ENCODE results near the gene DCANP1.

DCANP1 gene

DNA sequence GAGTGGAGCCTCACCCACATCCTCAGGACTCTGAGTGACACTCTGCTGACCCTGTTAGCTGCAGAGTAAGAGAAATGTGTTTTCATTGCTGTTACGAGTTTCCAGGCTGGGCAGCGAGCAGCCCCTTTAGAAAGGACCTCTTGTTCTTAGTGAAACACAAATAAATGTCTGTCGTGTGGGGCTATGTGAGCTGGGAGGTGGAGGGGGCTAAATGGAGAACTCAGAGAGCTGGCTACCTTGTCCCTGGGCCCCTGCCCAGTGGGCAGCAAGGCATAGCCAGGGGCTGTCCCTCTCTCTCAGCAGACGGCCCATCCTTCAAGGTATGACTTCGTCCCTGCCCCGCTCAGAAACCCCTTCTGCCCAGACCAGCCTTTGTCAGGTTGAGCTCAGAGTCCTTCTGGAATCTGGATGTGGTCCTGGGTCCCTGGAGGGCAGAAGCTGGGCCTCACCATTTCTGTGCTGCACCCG, 10.2 kb downstream of the DCANP1 start:
- TF ChIP-seq, protein P1, sequence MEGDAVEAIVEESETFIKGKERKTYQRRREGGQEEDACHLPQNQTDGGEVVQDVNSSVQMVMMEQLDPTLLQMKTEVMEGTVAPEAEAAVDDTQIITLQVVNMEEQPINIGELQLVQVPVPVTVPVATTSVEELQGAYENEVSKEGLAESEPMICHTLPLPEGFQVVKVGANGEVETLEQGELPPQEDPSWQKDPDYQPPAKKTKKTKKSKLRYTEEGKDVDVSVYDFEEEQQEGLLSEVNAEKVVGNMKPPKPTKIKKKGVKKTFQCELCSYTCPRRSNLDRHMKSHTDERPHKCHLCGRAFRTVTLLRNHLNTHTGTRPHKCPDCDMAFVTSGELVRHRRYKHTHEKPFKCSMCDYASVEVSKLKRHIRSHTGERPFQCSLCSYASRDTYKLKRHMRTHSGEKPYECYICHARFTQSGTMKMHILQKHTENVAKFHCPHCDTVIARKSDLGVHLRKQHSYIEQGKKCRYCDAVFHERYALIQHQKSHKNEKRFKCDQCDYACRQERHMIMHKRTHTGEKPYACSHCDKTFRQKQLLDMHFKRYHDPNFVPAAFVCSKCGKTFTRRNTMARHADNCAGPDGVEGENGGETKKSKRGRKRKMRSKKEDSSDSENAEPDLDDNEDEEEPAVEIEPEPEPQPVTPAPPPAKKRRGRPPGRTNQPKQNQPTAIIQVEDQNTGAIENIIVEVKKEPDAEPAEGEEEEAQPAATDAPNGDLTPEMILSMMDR (IDR thresholded peaks at IDR 0.05; ENCODE audit: borderline replicate concordance, insufficient read depth, low read depth, low read length), result no peak
- no peak overlapping the region for H3K4me3 ChIP-seq (ENCODE audit: low read depth, low read length)

DNA sequence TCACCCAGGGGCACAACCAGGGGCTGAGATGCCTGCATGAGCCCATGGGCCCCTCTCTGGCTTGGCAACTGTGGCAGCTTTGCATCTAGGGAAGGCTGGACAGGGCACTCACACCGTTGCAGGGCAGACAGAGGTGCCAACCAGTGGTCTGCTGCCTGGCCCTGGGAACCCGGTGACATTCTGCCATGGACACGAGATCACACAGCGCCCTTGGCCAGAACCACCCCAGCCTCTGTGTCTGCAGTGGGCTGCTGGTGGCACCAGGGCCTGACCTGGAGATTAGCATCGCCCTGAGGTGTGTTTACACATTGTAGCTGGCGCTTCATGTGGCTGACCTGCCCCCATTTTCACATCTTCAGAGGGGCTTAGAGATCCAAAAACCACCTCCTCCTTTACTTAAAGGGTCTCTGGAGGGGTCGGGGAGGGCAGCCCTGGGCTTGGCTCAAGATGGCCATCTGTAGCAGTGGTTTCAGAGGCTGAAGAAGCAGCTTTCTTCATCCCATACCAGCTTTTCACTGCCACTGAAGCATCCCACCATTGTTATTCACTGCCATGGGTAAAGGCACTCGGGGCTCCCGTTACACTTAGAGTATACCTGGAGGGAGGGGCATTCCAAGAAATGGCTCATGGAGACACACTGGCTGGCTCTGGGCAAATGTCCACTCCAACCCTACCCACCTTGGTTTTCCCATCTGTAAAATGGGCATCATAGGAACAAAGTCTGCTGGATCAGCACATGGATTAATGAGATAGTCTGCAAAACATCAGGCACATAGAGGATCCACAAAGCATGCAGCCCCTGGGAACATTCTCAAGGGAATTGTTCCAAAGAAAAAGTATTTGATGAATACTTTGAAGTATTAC, 11.4 kb downstream of the DCANP1 start:
- TF ChIP-seq, protein P1 (IDR thresholded peaks at IDR 0.05; ENCODE audit: borderline replicate concordance, insufficient read depth, low read depth, low read length), result no peak
- no peak overlapping the region for H3K4me3 ChIP-seq (ENCODE audit: low read depth, low read length)

DNA sequence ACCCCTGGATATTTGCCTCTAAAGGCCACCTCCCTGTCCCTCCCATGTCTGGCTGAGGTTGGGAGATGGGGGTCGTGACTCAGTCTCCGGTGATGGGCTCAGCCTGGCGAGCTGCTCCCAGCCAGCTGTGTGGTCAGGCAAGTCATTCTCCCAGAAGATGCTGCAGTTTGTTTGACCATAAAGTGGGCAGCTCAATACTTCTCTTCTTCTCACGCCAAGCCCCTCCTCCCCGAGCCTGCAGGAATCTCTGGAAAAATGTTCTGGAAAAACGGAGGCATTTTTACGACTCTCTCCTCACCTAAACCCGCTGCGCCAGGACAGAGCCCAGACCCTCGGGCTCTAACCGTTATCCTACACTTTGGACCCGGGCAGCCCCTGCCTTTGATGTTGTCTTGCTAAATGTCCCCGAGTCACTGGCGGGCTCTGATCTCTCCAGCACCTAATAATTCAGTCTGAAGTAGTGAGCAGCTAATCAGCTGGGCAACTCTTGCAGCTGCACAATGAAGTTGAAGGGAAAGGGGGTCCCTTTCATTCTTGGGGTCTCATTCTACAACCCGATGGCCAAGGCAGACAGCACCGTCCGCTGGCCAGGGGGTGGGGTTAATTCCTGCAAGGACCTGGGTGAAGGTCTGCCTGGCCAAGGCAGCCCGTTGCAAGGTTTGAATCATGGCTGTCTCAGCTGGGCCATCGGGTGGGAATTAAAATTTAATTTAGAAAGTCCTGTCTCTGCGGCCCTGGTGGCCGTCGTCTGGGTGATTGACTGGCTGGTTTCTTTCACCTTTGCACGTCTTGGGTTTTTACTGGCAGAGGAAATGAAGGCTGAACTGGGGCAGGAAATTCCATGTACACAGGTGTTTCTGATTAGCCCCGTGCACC, 12.3 kb downstream of the DCANP1 start:
- TF ChIP-seq, protein P1 (IDR thresholded peaks at IDR 0.05; ENCODE audit: borderline replicate concordance, insufficient read depth, low read depth, low read length), result no peak
- no peak overlapping the region for H3K4me3 ChIP-seq (ENCODE audit: low read depth, low read length)

DNA sequence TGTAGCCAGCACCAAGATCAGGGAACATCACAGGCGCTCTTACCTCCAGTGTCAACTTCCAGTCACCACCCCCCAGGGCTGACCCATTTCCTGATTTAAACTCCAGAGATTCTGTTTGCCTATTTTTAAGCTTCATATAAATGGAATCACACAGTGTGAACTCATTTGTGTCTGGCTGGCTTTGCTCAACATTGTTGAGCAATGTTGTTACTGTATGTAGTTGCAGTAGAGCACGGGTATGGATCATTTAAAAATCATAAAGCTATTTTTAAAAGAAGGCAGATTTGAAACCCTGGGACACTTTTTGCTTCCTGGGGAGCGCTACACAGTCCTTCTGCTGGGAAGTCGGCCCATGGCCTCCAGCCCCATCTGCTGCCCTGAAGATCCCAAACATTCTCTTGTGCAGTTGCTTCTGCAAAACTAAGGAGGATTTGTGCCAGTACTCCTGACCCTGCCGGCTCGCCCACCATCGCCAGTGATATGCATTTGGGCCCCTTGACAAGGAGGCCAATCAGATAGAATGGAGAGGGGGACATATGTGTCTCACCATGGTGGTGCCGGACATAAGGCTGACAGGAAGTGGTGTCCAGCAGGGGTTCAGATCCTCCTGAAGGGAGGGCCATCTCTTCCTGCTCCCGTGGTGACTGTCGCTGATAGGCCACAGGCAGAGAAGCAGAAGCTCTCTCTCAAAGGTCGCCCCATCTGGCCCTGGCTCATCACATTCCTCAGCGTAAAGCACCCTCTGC, 13.3 kb downstream of the DCANP1 start:
- TF ChIP-seq, protein P1 (IDR thresholded peaks at IDR 0.05; ENCODE audit: borderline replicate concordance, insufficient read depth, low read depth, low read length), result no peak
- no peak overlapping the region for H3K4me3 ChIP-seq (ENCODE audit: low read depth, low read length)

DNA sequence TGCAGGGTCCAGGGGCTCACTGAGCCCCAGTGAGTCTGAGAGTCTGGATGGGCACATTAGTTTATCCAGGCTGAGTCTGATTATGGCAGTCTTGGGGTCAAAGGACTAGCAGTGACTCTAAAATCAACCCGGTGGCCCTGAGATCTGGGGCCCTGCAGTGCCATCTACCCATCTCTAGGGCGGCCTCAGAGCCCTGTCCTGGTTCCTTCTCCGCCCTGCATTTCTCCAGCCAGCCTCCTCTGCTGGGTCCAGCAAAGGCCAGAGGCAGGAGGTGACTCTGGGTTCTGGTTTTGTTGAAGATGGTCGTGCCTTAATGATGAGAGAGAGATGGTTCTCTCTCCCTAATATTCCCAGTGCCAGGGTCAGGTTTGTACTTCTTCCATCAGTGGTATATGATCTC, 15.0 kb downstream of the DCANP1 start:
- TF ChIP-seq, protein P1 (IDR thresholded peaks at IDR 0.05; ENCODE audit: borderline replicate concordance, insufficient read depth, low read depth, low read length), result no peak
- H3K4me3 ChIP-seq (ENCODE audit: low read depth, low read length), result no peak overlapping the region

DNA sequence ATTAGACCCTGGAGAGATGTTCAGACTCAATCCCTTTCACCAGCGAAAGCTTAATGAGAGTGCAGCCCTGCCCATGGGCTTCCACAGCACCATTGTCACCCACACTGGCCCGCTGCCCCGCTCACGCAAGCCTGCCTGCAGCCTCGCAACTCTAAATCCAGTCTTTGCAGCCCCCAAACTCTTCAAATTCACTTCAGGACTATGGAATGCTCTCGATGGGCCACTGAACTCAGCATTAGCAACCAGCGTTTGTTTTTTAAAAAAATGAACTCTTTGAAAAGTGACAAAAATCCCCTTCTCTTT, 17.1 kb downstream of the DCANP1 start:
- TF ChIP-seq, protein P1 (IDR thresholded peaks at IDR 0.05; ENCODE audit: borderline replicate concordance, insufficient read depth, low read depth, low read length), result no peak
- no peak overlapping the region for H3K4me3 ChIP-seq (ENCODE audit: low read depth, low read length)

Measured in GM12875 (cell line).